HEK293T (cell line): Measurements from ENCODE around the gene ROR1.
"Not testable (repeated sequence)": the region's sequence is repeated elsewhere in the genome, so short reads cannot be mapped to it uniquely, and the experiment has no call there.

Experiments used
- CTCF ChIA-PET: fragments of 350-600 bp; formaldehyde crosslinking; extraction: SDS; loops from one replicate; lab custom pipeline; 2021; ENCODE audit warnings: antibody characterized with exemption, inconsistent platforms; lab: Yijun Ruan, JAX
- POLR2A ChIA-PET: fragments of 350-600 bp; formaldehyde crosslinking; extraction: SDS; loops from one replicate; lab custom pipeline; 2020; ENCODE audit warnings: antibody characterized with exemption, inconsistent platforms; lab: Yijun Ruan, JAX
- DNase-seq: peaks from one replicate; pipeline ENCODE4 v3.0.0; 2012; ENCODE audit warnings: mixed read lengths; ENCODE audit errors: extremely low spot score
- ARNT ChIP-seq: fragments of 450-650 bp; IDR thresholded peaks from 2 replicates; pipeline ENCODE4 v1.6.1; 2017; ENCODE audit warnings: mild to moderate bottlenecking
- BHLHE40 ChIP-seq: fragments of 450-650 bp; IDR thresholded peaks from 2 replicates; pipeline ENCODE4 v1.6.1; 2016; ENCODE audit warnings: mild to moderate bottlenecking, moderate library complexity, borderline replicate concordance
- CTBP1 ChIP-seq: fragments of 450-650 bp; IDR thresholded peaks from 2 replicates; pipeline ENCODE4 v1.6.1; 2016; ENCODE audit warnings: borderline replicate concordance
- ELF4 ChIP-seq: fragments of 450-650 bp; IDR thresholded peaks from 2 replicates; pipeline ENCODE4 v1.6.1; 2017; ENCODE audit warnings: antibody characterized with exemption
- FOXA1 ChIP-seq: fragments of 450-650 bp; IDR thresholded peaks from 2 replicates; pipeline ENCODE4 v1.6.1; 2016; ENCODE audit warnings: mild to moderate bottlenecking
- FOXK2 ChIP-seq: fragments of 450-650 bp; IDR thresholded peaks from 2 replicates; pipeline ENCODE4 v1.6.1; 2016; ENCODE audit warnings: mild to moderate bottlenecking
- FOXM1 ChIP-seq: fragments of 450-650 bp; IDR thresholded peaks from 2 replicates; pipeline ENCODE4 v1.6.1; 2017; ENCODE audit warnings: mild to moderate bottlenecking, borderline replicate concordance
- HDGF ChIP-seq: fragments of 450-650 bp; IDR thresholded peaks from 2 replicates; pipeline ENCODE4 v1.6.1; 2017; ENCODE audit warnings: antibody characterized with exemption, borderline replicate concordance
- L3MBTL2 ChIP-seq: fragments of 450-650 bp; conservative IDR thresholded peaks from 2 replicates; pipeline ENCODE4 v1.6.1; 2016; ENCODE audit warnings: mild to moderate bottlenecking
- LEF1 ChIP-seq: fragments of 450-650 bp; IDR thresholded peaks from 2 replicates; pipeline ENCODE4 v1.6.1; 2017; ENCODE audit warnings: mild to moderate bottlenecking, borderline replicate concordance
- NFRKB ChIP-seq: fragments of 450-650 bp; IDR thresholded peaks from 2 replicates; pipeline ENCODE4 v1.6.1; 2016; ENCODE audit warnings: mild to moderate bottlenecking, moderate library complexity
- PKNOX1 ChIP-seq: fragments of 450-650 bp; IDR thresholded peaks from 2 replicates; pipeline ENCODE4 v1.6.1; 2016
- SP1 ChIP-seq: fragments of 450-650 bp; IDR thresholded peaks from 2 replicates; pipeline ENCODE4 v1.6.1; 2017
- SUZ12 ChIP-seq: fragments of 450-650 bp; IDR thresholded peaks from 2 replicates; pipeline ENCODE4 v1.6.1; 2016; ENCODE audit warnings: mild to moderate bottlenecking
- TARDBP ChIP-seq: fragments of 450-650 bp; IDR thresholded peaks from 2 replicates; pipeline ENCODE4 v1.6.1; 2016
- ZNF384 ChIP-seq: fragments of 450-650 bp; IDR thresholded peaks from 2 replicates; pipeline ENCODE4 v1.6.1; 2016

ROR1 gene

DNA sequence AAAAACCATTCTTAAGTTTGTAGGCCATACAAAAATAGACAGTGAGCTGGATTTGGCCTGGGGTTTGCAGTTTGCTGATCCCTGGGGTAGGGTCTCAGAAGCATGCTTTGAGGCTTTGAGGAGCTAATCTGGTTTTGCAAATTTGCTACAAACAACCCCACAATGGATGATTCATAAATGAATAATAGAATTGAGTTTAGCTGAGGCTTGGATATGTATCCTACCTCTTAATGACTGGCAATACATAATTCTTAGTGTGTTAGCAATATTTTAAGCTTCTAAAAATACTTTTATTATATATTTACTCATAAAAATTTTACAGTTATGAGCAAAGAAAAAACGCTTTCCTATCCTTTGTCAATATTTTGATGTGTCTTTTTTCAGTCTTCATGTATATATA, 50.6 kb downstream of the ROR1 start:
- CTCF ChIA-PET = no interaction called here

GRCh38 chr1:63825111-63825510, 51.3 kb downstream of the ROR1 start:
- POLR2A ChIA-PET = no interaction called here
- CTCF ChIA-PET = no interaction called here
- DNase-seq = no peak
- TF ChIP-seq NFRKB = no peak
- no peak for TF ChIP-seq LEF1
- no peak for TF ChIP-seq FOXM1
- TF ChIP-seq ELF4 = no peak
- no peak for TF ChIP-seq SUZ12

More for the DNA sequence above, 50.6 kb downstream of the ROR1 start:
- no peak for DNase-seq
- TF ChIP-seq FOXM1 (no peak), TARDBP (no peak)
- POLR2A ChIA-PET = no interaction called here

DNA sequence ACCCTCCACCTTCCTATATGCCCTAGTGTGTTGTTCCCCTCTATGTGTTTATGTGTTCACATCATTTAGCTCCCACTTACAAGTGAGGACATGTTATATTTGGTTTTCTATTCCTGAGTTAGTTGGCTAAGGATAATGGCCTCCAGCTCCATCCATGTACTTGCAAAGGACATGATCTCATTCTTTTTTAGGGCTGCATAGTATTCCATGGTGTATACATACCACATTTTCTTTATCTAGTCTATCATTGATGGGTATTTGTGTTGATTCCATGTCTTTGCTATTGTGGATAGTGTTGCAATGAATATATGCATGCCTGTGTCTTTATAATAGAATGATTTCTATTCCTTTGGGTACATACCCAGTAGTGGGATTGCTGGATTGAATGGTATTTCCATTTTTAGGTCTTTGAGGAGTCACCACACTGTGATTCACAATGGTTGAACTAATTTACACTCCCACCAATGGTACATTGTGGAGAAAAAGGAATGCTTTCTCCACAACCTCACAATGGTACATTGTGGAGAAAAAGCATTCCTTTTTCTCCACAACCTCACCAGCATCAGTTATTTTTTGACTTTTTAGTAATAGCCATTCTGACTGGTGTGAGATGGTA, 52.5 kb downstream of the ROR1 start:
- POLR2A ChIA-PET, DNase-seq, CTCF ChIA-PET: not testable (repeated sequence)

- CTCF ChIA-PET = no interaction called here
Measured at GRCh38 chr1:63827411-63828321, 53.8 kb downstream of the ROR1 start.

GRCh38 chr1:63828322-63829044, 54.7 kb downstream of the ROR1 start:
- POLR2A ChIA-PET = no interaction called here
- DNase-seq = no peak
- CTCF ChIA-PET = interaction anchor here (0.7 to 1.6 kb wide), 4 partner anchors 7 to 54 kb away, joined by 3 to 5 read pairs (median 3); no protein-coding TSS in a partner anchor
- TF ChIP-seq FOXM1 (no peak), ELF4 (no peak), HDGF (no peak), L3MBTL2 (no peak), TARDBP (no peak), ARNT (no peak), LEF1 (no peak), BHLHE40 (no peak), CTBP1 (no peak), SP1 (no peak), FOXA1 (no peak)

More at GRCh38 chr1:63827411-63828321, 53.8 kb downstream of the ROR1 start:
- DNase-seq = no peak
- POLR2A ChIA-PET = no interaction called here
- TF ChIP-seq CTBP1 = no peak
- no peak for TF ChIP-seq ZNF384
- TF ChIP-seq ELF4 = no peak
- TF ChIP-seq ARNT = no peak
- no peak for TF ChIP-seq HDGF
- TF ChIP-seq FOXM1 = no peak
- no peak for TF ChIP-seq FOXK2
- TF ChIP-seq TARDBP = no peak
- TF ChIP-seq SUZ12 = no peak
- TF ChIP-seq L3MBTL2 = no peak
- no peak for TF ChIP-seq SP1
- no peak for TF ChIP-seq PKNOX1
- no peak for TF ChIP-seq BHLHE40
- no peak for TF ChIP-seq LEF1
- no peak for TF ChIP-seq NFRKB

DNA sequence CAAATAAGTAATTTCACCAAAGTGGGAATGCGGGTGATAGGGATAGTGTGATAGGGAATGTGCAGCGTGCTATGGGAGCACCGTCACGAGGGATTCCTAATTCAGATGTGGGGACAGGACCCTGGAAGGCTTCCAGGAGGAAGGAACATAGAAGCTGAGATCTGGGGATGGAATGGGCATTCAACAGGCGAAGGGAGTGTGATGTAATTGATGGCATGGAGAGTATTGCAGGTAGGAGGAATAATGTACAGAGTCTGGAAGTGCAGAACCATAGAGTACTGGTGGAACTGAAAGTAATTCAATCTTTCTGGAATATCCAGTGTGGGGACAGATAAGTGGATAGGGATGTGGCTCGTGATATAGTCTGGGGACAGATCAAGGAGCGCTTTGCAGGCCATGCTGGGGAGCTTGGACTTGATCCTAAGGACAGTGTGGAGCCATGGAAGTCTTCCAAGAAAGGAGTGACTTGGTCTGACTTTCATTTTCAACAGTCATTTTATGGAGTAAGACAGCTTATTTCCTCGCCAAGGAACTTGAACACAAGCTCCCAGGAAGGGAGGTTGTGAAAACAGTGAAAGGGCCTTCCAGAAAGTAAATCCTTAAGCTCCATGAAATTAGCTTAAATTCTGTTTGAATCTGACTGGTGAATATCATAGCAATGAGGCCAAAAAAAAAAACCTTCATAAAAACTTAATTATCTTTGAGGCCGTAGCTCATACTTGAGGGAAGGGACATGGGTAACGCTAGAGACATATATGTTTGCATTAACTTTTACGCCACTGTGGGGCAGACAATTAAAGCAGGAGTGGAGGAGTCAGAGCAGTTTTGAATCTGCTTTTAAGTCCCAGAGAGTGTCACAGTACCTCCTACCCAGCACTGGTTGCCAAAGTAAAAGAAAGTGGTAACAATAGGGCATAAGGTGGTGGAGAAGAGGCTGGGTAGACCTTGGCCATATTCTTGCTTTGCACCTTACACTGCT, 55.8 kb downstream of the ROR1 start:
- no peak for TF ChIP-seq ELF4
- no peak for TF ChIP-seq LEF1
- TF ChIP-seq PKNOX1 = no peak
- TF ChIP-seq TARDBP = no peak
- no peak for TF ChIP-seq BHLHE40
- TF ChIP-seq ZNF384 = no peak
- no peak for TF ChIP-seq FOXM1
- no peak for TF ChIP-seq HDGF
- no peak for TF ChIP-seq SP1
- TF ChIP-seq NFRKB = no peak
- TF ChIP-seq L3MBTL2 = no peak
- no peak for TF ChIP-seq ARNT
- no peak for TF ChIP-seq FOXA1
- TF ChIP-seq CTBP1 = no peak
- no peak for TF ChIP-seq FOXK2
- no peak for TF ChIP-seq SUZ12
- POLR2A ChIA-PET = no interaction called here
- DNase-seq = no peak
- CTCF ChIA-PET = interaction anchor here (0.7 to 1.6 kb wide), 4 partner anchors 8 to 55 kb away, joined by 3 to 5 read pairs (median 3); no protein-coding TSS in a partner anchor
